ENCODE data around the gene EEFSEC. TPM values are rescaled to one million over a fixed set of nuclear protein-coding genes. Genes with fewer than 3 reads are reported as not detected.

The EEFSEC gene
- total RNA-seq, 1 donor from 2014 or later: 16.9 TPM

- DNase-seq (no peak), ATAC-seq (ENCODE audit: poor library complexity) (no peak)
- intact Hi-C loops (cut with DNase I): no loop called here
Measured at GRCh38 chr3:128256131-128256530, 102.8 kb downstream of the EEFSEC start.

- no peak for ATAC-seq (ENCODE audit: poor library complexity)
- intact Hi-C loops (cut with DNase I): no loop called here
- DNase-seq: no peak
Measured at GRCh38 chr3:128257632-128258031, 104.4 kb downstream of the EEFSEC start.

- DNase-seq (no peak), ATAC-seq (ENCODE audit: poor library complexity) (no peak)
- intact Hi-C loops (cut with DNase I): no loop called here
Measured at GRCh38 chr3:128260275-128260674, 107.0 kb downstream of the EEFSEC start.

GRCh38 chr3:128262457-128262856 lies 109.2 kb downstream of the EEFSEC start:
- ATAC-seq (ENCODE audit: poor library complexity): no peak
- DNase-seq: no peak
- intact Hi-C loops (cut with DNase I): no loop called here

- ATAC-seq (ENCODE audit: poor library complexity): no peak
- DNase-seq: no peak
- intact Hi-C loops (cut with DNase I): no loop called here
Measured at GRCh38 chr3:128263118-128263517, 109.8 kb downstream of the EEFSEC start.

GRCh38 chr3:128263946-128264345 lies 110.7 kb downstream of the EEFSEC start:
- no peak for ATAC-seq (ENCODE audit: poor library complexity)
- intact Hi-C loops (cut with DNase I): no loop called here
- DNase-seq: no peak

GRCh38 chr3:128266453-128266852 lies 113.2 kb downstream of the EEFSEC start:
- DNase-seq (no peak), ATAC-seq (ENCODE audit: poor library complexity) (no peak)
- intact Hi-C loops (cut with DNase I): no loop called here

- intact Hi-C loops (cut with DNase I): no loop called here
- DNase-seq (no peak), ATAC-seq (ENCODE audit: poor library complexity) (no peak)
Measured at GRCh38 chr3:128267541-128267940, 114.3 kb downstream of the EEFSEC start.

GRCh38 chr3:128269006-128269775 lies 115.9 kb downstream of the EEFSEC start:
- ATAC-seq (ENCODE audit: poor library complexity) (no peak), DNase-seq (no peak)
- intact Hi-C loops (cut with DNase I): no loop called here

GRCh38 chr3:128269796-128270195 lies 116.5 kb downstream of the EEFSEC start:
- DNase-seq (no peak), ATAC-seq (ENCODE audit: poor library complexity) (no peak)
- intact Hi-C loops (cut with DNase I): no loop called here

GRCh38 chr3:128270559-128271492 lies 117.5 kb downstream of the EEFSEC start:
- ATAC-seq (ENCODE audit: poor library complexity) (no peak), DNase-seq (no peak)
- intact Hi-C loops (cut with DNase I): no loop called here

- ATAC-seq (ENCODE audit: poor library complexity) (no peak), DNase-seq (no peak)
- intact Hi-C loops (cut with DNase I): no loop called here
Measured at GRCh38 chr3:128271536-128272332, 118.5 kb downstream of the EEFSEC start.

- DNase-seq (peak; percentile 67), ATAC-seq (ENCODE audit: poor library complexity) (peak; percentile 90)
- intact Hi-C loops (cut with DNase I): no loop called here
Measured at GRCh38 chr3:128273109-128273840, 120.0 kb downstream of the EEFSEC start.

GRCh38 chr3:128273841-128274573 lies 120.7 kb downstream of the EEFSEC start:
- intact Hi-C loops (cut with DNase I): no loop called here
- DNase-seq (no peak), ATAC-seq (ENCODE audit: poor library complexity) (no peak)

GRCh38 chr3:128274837-128275236 lies 121.6 kb downstream of the EEFSEC start:
- intact Hi-C loops (cut with DNase I): no loop called here
- ATAC-seq (ENCODE audit: poor library complexity) (no peak), DNase-seq (no peak)

- no peak for ATAC-seq (ENCODE audit: poor library complexity)
- DNase-seq: no peak
- intact Hi-C loops (cut with DNase I): no loop called here
Measured at GRCh38 chr3:128275316-128276145, 122.2 kb downstream of the EEFSEC start.

- intact Hi-C loops (cut with DNase I): no loop called here
- ATAC-seq (ENCODE audit: poor library complexity): no peak
- DNase-seq: no peak
Measured at GRCh38 chr3:128276146-128276435, 122.8 kb downstream of the EEFSEC start.
